Mesenteric fat pad (tissue), 1 donor: ENCODE data around the gene FBXL20. TPM values are rescaled to one million over a fixed set of nuclear protein-coding genes. Genes with fewer than 3 reads are reported as not detected.

Source experiments
- DNase-seq: peaks from one replicate; pipeline ENCODE4 v3.0.0-alpha.2; 2020; ENCODE audit warnings: low spot score
- total RNA-seq: library from RNA; stranded (reverse); fragmentation: NEBNext Ultra II Directional; extraction: Animal tissue kit (Norgen Biotek cat#: 25700); gene quantifications from one replicate; pipeline ENCODE4 v1.2.1, GENCODE V29; 2021
- donor health status: DM: yes; HTN: yes; CAD: no.

Gene FBXL20
- total RNA-seq, 1 donor from 2014 or later, result 17.4 TPM

DNA sequence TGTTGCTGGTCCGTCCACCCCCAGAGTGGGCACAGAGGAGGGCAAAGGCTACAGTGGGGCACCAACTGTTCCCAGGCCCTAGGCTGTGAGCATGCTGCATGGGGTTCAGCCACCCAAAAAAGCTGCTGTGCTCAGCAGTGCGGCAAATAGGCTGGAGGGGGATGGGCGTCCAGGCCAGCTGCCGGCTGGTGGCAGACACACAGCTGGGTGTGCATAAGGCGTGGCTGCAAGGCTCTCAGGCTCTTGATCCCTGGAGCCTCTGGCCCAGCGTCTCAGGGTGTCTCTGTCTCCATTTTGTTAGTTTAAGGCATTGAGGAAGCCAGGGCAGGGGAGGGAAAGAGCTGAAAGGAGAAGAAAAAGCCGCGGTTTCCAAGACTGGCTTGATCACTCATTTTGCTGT is 192.5 kb downstream of the FBXL20 start:
- DNase-seq, result no peak

DNA sequence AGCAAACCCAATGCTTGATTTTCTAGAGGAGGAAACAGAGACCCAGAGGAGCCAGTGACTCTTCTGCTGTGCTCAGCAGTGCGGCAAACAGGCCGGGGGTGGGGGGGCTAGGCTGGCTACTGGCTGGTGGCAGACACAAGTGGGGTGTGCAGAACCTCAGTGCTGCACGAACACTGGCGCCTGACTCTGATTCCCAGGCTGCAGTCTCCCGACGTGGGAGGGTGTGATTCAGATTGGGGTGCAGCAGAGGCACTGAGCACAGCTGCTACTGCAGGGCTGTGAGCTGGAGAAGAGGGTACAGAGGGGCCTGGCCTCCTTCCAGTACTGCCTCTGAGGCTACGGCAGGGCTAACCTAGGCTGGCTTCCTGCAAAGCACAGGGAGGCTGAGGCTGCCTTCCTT is 193.3 kb downstream of the FBXL20 start:
- no peak for DNase-seq

DNA sequence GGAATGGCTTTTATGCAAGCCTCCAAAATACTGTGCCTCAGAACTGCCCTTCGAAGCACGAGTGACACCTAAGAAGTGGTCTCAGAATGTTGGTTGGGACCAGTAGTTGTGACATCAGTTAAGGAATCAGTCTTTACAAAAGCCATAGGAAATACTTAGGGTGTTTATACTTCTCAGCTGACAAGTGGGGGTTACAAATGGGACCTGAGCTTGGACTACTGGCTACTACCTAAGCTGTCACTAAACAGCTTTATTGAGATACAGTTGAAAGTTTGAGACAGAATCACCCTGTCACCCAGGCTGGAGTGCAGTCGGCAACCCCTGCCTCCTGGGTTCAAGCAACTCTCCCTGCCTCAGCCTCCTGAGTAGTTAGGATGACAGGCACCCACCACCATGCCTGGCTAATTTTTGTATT is 196.3 kb downstream of the FBXL20 start:
- DNase-seq, result no peak

DNA sequence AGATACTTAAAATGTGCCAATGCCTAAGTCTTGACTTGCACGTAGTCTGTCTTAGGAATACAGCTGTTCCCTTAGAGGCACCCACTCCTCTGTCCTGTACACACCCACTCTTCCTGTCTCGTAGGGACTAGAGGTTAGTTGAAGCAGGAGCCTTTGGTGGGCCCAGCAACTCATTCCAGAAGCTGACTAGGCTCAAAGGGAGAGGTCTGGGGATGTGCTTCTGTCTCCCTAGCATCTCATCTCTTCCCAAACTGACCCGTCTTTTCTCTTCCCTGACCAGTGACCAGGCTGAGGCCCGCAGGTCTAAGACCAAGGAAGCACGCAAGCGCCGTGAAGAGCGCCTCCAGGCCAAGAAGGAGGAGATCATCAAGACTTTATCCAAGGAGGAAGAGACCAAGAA is 197.2 kb downstream of the FBXL20 start:
- no peak for DNase-seq

Other genes with a start within 250 kb of the FBXL20 start
- gene PLXDC1, start 250.0 kb downstream of the FBXL20 start, total RNA-seq, result 6.3 TPM
- not detected for gene ARL5C, start 235.5 kb downstream of the FBXL20 start, total RNA-seq
- 5.1 TPM for gene CACNB1, start 204.0 kb downstream of the FBXL20 start, total RNA-seq
- 1,346 TPM for gene RPL19, start 201.3 kb downstream of the FBXL20 start, total RNA-seq
- 0.16 TPM for gene STAC2, start 175.7 kb downstream of the FBXL20 start, total RNA-seq
- 35.5 TPM for gene MED1, start 49.6 kb upstream of the FBXL20 start, total RNA-seq
- gene CDK12, start 59.9 kb upstream of the FBXL20 start, total RNA-seq, result 46.5 TPM
- gene NEUROD2, start 206.3 kb upstream of the FBXL20 start, total RNA-seq, result not detected
- 33.1 TPM for gene PPP1R1B, start 225.3 kb upstream of the FBXL20 start, total RNA-seq
- gene STARD3, start 235.5 kb upstream of the FBXL20 start, total RNA-seq, result 49.2 TPM